Body of pancreas (tissue), 4 donors: ENCODE results near the gene DHRS11.
A peak's percentile ranks its signal among the peaks of the same experiment; 100 is the strongest.

ENCODE experiments used
- CTCF ChIP-seq, 7 experiments: fragments of 450-650 bp in 4 of 7; fragments of 200-600 bp in 3 of 7; sonication (generic) in 3 of 7; IDR thresholded peaks; one replicate each; pipeline ENCODE4 v1.5.1; 2016 to 2019; ENCODE audit warnings: antibody characterized with exemption in 7 of 7
- POLR2A ChIP-seq, 3 donors: fragments of 450-650 bp; IDR thresholded peaks; one replicate each; pipeline ENCODE4 v1.6.1; 2016; ENCODE audit warnings: antibody characterized with exemption in 3 of 3, mild to moderate bottlenecking in 2 of 3

GRCh38 chr17:36602924-36603384, 11.3 kb downstream of the DHRS11 start:
- TF ChIP-seq CTCF (IDR thresholded peaks at IDR 0.05) (peak; percentile 47 to 71 (median 54)), POLR2A (IDR thresholded peaks at IDR 0.05) (no peak)
